HG03066 (cell line): Measurements from ENCODE around the gene SOHLH2.

Experiments
- ATAC-seq: cut with Tn5 transposase; IDR thresholded peaks from one replicate; pipeline ENCODE4 v1.9.1; 2021; ENCODE audit warnings: low read depth; ENCODE audit not compliant: unreplicated experiment

The SOHLH2 gene

DNA sequence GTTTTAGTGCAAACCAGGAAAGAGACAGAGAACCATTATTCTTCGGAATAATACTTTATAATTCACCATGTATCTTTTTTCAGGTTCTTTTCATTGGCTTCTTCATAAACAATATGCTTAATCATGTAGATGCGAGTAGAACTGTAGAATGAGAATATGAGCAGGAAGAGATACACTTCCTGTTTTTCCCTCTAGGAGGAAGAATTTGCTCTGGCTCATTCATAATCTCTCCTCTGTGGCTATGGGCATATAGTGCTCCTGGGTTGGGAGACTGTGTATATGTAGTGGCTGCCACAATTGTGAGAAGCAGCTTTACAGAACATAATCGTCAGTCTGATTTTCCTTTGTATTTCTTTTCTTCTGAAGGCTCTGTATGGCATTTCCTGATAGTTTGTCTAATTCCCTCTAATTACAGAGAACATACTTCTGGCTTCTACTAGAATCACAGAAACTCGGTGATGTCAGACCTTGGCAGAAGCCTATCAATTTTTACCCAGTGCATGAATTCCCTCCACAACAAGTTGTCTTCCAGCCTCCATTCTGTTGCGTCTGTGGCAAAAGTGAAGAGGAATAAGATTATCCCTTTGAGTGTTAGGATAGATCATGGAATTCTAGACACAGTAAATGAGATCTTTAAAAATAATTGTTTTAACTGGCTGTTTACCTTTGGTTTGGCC, 80.3 kb downstream of the SOHLH2 start:
- ATAC-seq, result no peak

GRCh38 chr13:36132376-36132775, 82.0 kb downstream of the SOHLH2 start:
- ATAC-seq, result no peak

GRCh38 chr13:36131931-36132297, 82.4 kb downstream of the SOHLH2 start:
- no peak for ATAC-seq

DNA sequence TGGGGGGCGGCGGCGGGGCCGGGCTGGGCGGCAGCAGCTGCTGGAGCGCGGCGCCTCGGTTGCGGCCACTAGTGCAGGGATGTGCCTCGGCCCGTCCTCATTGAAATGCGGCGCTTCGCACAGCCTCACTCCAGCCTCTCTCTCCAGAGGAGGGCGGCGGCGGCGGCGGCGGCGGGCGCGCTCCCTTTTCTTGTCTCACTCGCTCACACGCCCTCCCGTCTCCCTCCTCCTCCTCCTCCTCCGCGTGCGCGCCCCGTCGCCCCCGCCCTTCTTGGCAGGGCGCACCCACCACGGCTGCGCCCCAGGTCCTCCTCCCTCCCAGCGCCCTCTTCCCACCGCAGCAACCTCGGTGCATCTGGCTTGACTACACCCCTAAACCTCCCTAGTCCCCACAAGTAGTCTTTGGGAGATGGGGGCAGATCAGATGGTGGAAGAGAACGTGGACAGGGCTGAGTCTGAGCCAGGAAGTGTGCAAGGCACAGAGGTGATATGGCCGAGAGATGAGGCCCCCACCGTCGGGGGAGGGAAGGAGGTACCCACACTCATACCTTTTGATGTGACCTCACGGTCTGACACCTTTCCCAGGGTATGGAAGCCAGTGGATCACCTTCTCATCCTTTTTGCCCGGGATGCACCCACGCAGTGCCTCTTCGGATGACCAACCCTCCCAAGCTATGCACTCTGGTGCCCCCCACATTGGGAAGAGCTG, 83.0 kb downstream of the SOHLH2 start, which contains the start of gene DCLK1:
Gene DCLK1, minus strand, starts transcription at position 161 of the 709 bp plus-strand sequence.
- ATAC-seq, result no peak

DNA sequence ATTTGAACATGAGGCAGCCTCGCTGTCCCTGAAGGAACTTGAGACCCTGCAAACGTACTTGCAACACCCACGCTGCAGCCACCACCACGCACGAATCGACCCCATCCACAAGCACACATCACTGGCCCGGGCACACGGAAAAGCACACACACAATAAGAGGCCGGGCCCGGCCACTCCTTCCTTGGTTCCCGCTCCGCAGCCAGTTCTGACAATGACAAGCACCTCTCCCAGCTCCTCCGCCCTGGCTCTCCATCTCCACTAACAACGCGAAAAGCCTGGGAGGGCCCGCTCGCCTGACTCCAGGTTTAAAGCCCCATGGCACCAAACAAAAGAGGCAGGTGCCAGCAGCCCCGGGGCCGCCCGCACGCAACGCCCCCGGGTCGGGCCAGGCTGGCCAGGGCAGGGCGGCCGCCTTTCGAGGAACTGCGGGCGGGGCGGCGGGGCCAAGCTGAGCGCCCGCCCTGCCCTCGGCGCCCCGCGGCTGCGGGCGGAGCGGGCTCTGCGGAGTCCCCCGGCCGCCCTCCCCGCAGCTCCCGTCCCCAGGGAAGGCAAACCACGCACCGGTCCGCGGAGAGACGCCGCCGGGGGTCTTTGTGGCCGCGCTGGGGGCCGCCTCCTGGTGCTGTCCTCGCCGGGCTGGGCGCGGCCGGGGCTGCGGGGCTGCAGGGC, 83.7 kb downstream of the SOHLH2 start:
- ATAC-seq, result no peak

DNA sequence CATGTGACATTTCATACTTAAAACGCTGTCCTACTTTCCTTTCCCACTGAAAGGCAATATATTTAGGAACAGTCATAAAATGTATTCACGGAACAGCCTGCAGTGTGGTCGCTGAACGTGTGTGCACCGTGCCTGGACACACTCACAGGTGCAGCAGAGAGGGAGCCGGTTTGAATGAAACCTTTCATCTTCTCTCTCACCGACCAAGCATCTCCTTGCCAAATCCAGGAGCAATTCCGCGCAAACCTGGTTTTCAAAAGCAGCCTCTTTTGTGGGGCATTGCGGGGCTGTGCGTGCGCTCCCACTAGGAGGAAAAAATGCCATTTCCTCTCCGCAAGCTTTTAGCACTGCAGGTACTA, 84.2 kb downstream of the SOHLH2 start:
- no peak for ATAC-seq

DNA sequence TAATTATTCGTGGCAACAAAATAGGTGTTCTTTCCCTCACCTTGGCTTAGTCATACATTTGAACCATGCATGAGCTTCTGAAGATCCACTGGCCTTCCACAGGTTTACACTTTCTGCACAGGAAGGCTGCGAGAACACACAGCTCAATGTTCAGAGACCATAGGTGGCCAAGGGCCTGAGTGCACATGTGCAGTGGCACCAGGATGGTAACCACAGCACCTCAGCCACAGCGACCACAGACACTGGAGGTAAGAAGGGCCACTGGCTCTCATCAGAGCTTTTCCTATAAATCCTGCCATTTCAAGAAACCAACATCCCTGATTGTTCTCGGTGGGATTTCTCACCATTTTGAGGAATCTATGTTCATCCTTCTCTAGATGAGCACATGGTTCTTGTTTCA, 84.8 kb downstream of the SOHLH2 start:
- ATAC-seq, result no peak

GRCh38 chr13:36126491-36126890, 87.9 kb downstream of the SOHLH2 start:
- ATAC-seq, result no peak

- ATAC-seq, result no peak
Observed at GRCh38 chr13:36125841-36126240, 88.5 kb downstream of the SOHLH2 start.

DNA sequence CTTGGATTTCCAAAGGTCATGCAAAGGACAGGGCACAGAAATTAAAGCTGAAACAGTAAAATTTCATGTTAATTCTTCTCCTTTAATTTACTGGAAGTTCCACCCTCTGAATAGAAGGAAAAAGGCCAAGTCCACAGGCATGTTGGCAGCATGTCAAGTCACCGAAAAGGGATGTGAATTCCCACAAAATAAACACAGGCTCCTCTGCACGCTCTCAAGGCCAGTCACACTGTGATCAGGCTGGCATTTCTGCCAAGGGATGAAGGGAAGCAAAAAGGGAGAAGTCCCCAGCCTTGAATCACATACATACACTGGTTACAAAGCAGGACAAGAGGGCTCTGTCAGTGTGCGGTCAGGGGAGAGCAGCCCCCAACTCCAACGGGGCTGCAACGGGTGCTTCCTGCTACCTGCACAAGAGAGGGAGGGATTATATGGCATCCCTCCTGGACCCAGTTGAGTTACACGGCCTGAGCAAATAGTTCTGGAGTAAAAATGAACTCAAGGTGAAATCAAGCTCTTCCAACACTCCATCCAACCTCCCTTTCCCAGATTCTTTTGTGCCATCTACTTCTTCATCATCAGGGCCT, 90.0 kb downstream of the SOHLH2 start:
- ATAC-seq, result no peak
